ENCODE measurements around the gene RYR3.

DNA sequence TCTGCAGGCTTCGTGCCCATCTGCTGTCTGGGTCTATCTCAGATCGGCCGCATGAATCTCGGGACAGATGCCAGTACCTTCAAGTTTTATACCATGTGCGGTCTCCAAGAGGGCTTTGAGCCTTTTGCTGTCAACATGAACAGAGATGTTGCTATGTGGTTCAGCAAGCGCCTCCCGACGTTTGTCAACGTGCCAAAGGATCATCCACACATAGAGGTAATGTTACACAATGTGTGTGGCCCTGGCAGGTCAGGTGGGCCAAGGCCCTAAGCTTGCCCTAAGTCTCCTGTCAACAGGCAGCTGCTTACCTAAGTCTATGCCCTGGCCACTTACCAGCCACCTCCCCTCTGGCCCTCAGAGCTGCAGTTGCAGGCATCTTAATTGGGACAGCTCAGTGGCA, 333.5 kb downstream of the RYR3 start:
- TF ChIP-seq, protein P1, sequence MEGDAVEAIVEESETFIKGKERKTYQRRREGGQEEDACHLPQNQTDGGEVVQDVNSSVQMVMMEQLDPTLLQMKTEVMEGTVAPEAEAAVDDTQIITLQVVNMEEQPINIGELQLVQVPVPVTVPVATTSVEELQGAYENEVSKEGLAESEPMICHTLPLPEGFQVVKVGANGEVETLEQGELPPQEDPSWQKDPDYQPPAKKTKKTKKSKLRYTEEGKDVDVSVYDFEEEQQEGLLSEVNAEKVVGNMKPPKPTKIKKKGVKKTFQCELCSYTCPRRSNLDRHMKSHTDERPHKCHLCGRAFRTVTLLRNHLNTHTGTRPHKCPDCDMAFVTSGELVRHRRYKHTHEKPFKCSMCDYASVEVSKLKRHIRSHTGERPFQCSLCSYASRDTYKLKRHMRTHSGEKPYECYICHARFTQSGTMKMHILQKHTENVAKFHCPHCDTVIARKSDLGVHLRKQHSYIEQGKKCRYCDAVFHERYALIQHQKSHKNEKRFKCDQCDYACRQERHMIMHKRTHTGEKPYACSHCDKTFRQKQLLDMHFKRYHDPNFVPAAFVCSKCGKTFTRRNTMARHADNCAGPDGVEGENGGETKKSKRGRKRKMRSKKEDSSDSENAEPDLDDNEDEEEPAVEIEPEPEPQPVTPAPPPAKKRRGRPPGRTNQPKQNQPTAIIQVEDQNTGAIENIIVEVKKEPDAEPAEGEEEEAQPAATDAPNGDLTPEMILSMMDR (IDR thresholded peaks at IDR 0.05): no peak
- no peak for TF ChIP-seq POLR2A (IDR thresholded peaks at IDR 0.05)
